NCI-H1092 treated with DMSO at 0.1 percent for 48 hours (cell line): ENCODE measurements around the gene PPP2R5C.

ENCODE experiments used
- DNase-seq: peaks from one replicate; lab custom pipeline; 2025; lab: John Stamatoyannopoulos, UW

PPP2R5C gene

DNA sequence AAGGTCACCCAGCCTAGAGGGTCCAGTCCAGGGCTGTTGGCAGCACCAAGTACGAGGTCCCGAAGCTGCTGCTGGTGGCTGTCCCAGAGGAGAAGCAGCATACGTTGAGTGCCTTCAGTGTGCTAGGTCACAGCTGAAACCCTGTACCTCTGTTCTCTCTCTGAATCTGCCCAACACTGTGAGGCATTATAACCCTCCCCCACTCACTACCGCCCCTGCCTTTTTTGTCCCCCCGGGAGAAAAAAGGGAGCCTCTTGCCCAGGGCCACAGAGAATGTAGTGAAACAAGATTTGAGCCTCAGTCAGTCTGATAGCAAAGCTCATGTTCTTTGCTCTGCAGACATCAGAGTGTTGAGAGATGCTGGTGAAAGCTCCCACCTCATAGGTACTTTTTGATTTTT, 53.4 kb downstream of the PPP2R5C start:
- no peak for DNase-seq

DNA sequence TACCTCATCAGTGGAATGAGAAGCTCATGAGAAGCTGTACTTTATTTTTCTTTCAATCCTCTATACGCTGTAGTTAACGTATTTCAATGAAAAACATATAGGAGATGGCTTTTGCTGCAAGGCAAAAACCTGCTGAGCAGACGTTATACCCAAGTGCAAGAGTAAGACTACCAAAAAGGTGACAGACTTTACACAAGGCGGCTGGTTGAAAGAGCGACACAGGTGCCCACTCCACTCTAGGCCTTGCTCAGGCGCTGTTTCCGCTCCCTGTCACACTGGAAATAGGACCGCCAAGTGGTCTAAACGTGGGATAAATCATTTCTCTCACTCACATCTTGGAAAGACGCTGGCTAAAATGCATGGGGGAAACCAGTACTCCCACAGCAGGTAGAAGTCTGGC, 54.5 kb downstream of the PPP2R5C start:
- DNase-seq = no peak

- no peak for DNase-seq
These were observed 56.0 kb downstream of the PPP2R5C start for GRCh38 chr14:101817501-101818001.

DNA sequence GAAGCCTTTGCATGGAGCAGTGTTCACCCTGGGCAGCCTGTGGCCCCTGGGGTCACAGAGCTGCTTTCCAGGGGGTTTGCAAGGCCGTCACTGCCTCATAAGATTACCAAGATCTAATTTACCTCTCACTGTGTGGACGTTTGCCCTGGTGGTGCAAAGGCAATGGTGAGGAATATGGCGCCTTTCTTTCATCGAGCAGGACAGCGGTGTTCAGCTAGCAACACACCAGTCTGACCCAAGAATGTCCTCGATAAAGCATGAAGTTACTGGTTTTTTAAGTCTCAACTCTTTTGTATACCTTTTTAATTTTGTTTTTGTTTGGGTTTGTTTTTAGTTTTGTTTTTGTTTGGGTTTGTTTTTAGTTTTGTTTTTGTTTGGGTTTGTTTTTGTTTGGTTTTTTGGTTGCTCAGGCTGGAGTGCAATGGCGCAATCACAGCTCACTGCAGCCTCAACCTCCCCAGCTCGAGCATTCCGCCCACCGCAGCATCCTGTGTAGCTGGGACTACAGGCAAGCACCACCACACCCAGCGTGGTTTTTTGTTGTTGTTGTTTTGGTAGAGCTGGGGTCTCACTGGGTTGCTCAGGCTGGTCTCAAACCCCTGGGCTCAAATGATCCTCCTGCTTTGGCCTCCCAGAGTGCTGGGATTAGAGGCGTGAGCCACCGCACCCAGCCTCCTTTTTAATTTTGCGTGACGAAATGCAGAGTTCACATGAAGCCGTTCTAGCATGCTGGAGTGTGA, 57.9 kb downstream of the PPP2R5C start:
- no peak for DNase-seq

- no peak for DNase-seq
These were observed 58.8 kb downstream of the PPP2R5C start for GRCh38 chr14:101820283-101820798.

- DNase-seq = no peak
These were observed 60.0 kb downstream of the PPP2R5C start for GRCh38 chr14:101821528-101821927.

- no peak for DNase-seq
These were observed 61.6 kb downstream of the PPP2R5C start for GRCh38 chr14:101823066-101823465.

- no peak for DNase-seq
These were observed 62.1 kb downstream of the PPP2R5C start for GRCh38 chr14:101823511-101824120.

DNA sequence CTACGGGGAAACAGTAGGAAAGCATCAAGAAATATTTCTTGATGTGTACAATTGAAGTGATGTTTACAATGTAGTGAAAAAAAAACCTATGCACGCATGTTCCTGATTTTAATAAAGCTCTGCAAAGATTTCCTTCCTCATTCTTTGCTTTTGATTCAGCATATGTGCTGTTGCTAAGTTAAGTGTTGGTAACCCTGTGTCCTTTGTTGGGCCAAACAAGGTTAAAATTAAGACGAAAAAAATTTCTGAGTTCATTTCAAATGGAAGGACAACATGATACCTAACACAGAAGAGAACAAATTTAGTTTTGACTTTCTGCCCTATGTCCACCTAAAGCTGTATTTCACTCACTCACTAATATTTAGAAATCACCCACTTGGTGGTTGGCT, 62.8 kb downstream of the PPP2R5C start:
- no peak for DNase-seq

DNA sequence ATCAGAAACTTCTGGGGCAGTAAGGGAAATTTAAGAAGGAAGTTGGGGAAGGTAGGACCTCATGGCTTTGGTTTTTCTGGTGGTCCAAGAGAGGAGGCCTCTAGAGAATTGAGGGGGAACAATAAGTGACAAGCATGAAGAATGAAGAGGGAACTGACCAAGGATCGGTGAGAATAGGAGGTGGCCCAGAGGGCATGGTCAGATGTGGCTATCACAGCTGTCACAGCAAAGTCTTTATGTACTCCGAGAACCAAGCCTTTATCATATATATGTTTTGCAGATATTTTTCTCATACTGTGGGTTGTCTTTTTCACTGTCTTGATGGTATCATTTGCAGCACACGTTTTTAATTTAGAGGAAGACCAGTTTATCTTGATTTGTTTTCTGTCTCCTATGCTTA, 64.3 kb downstream of the PPP2R5C start:
- no peak for DNase-seq

GRCh38 chr14:101826351-101826750, 64.8 kb downstream of the PPP2R5C start:
- DNase-seq = no peak

DNA sequence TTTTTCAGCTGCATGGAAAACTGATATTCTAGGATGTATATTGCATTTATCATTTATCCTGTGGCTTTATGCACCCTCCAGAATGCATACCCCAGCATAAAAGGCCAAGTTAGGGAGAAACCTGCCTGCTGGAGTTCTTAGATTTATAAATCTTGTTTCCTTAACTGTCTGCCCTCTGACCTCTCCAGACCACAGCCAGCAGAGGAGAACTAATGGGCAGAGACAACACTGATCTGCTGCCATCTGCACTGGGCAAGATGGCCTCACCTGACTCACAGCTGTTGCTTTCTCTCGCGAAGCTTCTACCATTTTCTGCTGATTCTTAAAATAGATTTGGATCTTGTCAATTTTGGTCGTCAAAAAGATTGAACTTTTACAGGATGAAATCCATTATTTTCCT, 65.8 kb downstream of the PPP2R5C start:
- DNase-seq = no peak

DNA sequence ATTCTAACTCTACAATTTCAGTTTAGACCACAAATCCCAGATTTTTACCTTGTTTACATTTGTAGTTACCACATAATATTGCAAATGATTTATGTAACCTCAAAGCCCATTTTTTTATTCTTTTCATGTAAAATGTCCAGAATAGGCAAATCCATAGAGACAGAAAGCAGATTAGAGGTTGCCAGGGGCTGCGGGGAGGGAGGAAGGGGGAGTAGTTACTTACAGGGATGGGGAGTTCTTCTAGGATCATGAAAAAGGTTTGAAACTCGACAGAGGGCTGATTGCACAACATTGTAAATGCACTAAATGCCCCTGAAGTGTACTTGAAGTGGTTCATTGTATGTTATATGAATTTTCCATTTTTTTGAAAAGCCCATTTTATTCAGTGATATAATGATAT, 66.5 kb downstream of the PPP2R5C start:
- DNase-seq = no peak

- no peak for DNase-seq
These were observed 68.8 kb downstream of the PPP2R5C start for GRCh38 chr14:101830271-101830670.

DNA sequence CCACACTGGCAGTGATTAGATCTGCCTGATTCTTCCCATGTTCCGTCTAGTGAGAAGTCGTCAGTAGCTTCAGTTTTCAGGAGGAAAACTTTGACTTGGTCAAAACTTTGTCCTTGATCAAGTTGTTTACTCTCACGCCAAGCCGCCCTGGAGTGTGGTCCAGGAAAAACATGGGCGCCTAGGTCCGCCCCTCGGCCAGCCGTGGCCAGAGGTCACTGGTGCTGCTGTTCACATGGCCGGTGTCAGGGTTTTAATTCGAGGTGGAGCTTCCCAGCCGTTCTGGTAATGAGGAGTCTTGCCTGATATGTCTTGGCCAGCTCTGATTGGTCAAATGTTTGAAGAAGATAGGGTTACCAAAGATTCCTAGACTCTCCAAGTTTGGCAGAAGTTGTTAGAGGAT, 71.5 kb downstream of the PPP2R5C start:
- no peak for DNase-seq

DNA sequence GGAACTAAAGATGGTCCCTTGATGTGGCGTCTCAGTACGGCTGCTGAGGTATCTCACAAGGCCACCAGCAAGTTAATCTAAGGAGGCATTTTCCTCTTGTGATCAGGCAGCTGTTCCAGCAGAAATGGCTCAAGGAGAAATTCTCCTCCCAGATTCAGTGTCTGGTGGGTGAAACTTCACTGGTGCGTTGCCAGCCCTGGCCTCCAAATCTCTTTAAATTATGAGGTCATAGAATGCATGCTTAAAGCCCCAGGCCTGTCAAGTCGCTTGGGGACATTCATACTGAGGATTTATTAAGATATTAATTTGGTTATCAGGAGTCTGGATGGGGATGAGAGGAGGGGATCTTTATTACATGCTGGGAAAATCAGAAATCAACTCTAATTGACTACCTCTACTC, 72.9 kb downstream of the PPP2R5C start:
- DNase-seq = no peak

DNA sequence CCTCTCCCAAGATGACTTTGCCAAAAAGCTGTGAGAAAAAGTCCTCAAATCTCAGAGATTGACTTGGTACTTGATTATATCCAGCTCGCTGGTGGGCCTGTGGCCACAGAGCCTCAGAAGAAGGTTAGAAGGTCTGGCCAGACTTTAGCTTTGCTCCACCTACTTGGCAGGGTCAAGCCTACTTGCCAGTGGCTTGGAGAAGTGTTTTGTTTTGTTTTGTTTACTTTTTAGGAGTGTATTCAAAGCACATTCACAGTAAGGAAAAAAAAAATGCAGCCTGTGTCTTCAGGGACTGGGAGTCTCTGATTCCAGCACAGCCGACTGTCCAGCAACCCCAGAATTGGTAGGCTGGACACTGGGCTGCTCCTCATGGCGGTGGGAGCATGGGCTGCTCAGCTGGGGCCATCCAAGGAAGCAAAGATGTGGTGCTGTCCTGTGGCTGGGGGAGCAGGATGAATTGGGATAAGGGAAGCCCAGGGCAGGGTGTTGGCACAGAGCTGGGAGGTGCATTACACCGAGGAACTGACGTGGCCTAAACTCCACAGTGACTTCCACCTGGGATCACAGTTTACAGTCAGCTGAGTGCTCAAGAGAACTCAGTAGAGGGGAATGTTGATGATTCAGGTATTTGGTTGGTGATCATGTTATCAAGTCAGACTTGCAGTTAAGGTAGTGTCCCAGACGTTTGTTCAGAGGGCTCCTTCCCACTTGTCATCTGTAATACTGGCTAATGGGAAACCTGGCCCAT, 73.5 kb downstream of the PPP2R5C start:
- DNase-seq = no peak

DNA sequence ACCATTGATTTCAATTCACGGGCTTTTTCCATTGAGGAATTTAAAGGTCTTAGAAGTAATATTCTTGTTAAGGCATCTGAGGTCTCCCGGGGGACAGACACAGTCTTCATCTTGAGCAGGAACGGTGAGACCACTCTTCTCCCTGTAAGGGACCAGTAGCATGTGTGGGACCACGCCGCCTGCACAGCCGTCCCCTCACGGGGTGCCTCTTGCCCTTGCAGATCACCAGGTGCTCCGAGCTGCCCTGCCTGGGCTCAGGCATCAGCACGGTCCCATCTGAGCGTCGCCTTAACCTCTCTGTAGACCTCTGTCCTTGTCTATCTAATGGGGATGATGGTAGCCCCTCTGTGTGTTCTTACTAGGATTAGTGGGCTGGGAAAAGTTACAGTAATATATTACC, 74.1 kb downstream of the PPP2R5C start:
- DNase-seq = no peak

- DNase-seq = no peak
These were observed 74.6 kb downstream of the PPP2R5C start for GRCh38 chr14:101836135-101836534.

GRCh38 chr14:101838476-101838875, 77.0 kb downstream of the PPP2R5C start:
- no peak for DNase-seq

DNA sequence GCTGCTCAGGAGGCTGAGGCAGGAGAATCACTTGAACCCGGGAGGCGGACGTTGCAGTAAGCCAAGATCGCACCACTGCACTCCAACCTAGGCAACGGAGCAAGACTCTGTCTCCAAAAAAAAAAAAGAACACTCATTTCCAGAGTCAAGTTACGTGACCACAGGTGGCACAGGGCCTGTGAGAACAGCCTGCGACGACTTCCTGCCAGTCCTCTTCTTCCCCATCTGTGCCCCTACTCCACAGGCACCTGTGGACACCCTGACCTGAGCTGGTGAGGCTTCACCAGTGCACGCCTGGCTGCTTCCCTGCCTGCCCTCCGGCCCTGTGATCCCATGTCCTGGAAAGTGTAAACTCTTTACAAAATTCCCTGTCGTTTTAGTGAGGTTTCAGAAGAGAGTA, 77.7 kb downstream of the PPP2R5C start:
- no peak for DNase-seq

DNA sequence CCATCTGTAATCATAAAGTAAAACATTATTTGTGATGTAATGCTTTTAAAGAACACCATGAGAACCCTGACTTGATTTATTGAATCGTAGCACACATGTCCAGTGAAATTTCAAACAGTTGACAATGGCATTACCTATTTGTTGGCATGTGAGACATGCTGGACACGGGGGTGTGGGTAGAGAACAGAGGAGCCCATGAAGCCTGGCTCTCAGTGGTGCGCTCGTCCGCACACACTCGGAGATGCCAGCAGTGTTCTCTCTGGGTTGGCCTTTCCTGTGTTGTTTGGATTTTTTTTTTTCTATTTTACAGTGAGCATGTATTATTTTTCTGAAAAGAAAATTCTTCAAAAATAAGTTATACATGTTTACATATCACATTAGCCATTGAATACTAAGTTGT, 78.2 kb downstream of the PPP2R5C start:
- no peak for DNase-seq
